Measurements from ENCODE around the gene CEP20. TPM values are rescaled to one million over a fixed set of nuclear protein-coding genes. Genes with fewer than 3 reads are reported as not detected.

The CEP20 gene
- total and polyA plus RNA-seq, 2 of the 8 experiments (the other 6 are each of a cell fraction or from before 2014, with no cell fraction given) = 16.2 to 49.0 TPM

DNA sequence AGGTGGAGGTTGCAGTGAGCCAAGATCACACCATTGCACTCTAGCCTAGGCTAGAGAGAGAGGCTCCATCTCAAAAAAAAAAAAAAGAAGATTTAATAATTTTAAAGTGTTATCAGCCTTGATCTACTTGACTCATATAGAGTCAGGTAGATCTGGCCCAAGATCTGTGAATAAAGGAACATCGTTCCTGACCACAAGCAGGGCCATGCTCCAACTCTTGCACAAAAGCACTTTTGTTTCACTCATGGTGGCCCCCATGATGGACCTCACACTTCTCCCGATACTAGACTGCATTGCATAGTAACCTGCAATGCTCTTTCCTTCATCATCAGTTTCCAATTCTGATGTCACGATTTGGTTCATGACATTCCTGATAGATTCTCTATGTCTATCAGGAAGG lies 26.4 kb downstream of the CEP20 start (continued):
- TF ChIP-seq KDM1A (IDR thresholded peaks at IDR 0.05; ENCODE audit: borderline replicate concordance, low read length) = no peak
- TF ChIP-seq JUN (IDR thresholded peaks at IDR 0.05; ENCODE audit: low read depth, low read length) = no peak
- TF ChIP-seq SIX5 (IDR thresholded peaks at IDR 0.05; ENCODE audit: low read depth, low read length) = no peak
